SK-N-SH treated with all-trans-retinoic acid at 6 μM for 48 hours (cell line): Measurements from ENCODE around the gene PORCN.
A peak's percentile ranks its signal among the peaks of the same experiment; 100 is the strongest.

Experiments
- ATAC-seq: fragments of 200-7000 bp; cut with Tn5 transposase; 3 replicates; pipeline ENCODE4 v1.9.1; 2020; ENCODE audit warnings: mild to moderate bottlenecking, moderate library complexity
- ARNTL ChIP-seq: fragments of 450-650 bp; formaldehyde crosslinking; IDR thresholded peaks from 2 replicates; pipeline ENCODE4 v1.5.0; 2020; ENCODE audit warnings: low read depth, mild to moderate bottlenecking, moderate library complexity, borderline replicate concordance
- CREB5 ChIP-seq: fragments of 250-450 bp; sonication (Bioruptor Pico); IDR thresholded peaks from 2 replicates; pipeline ENCODE4 v1.5.1; 2020; ENCODE audit warnings: low read depth, mild to moderate bottlenecking, moderate library complexity
- CSDC2 ChIP-seq: fragments of 250-450 bp; sonication (Bioruptor Pico); IDR thresholded peaks from 2 replicates; pipeline ENCODE4 v1.5.0; 2020; ENCODE audit warnings: mild to moderate bottlenecking, moderate library complexity
- CSRNP3 ChIP-seq: fragments of 250-450 bp; sonication (Bioruptor Pico); IDR thresholded peaks from 2 replicates; pipeline ENCODE4 v1.5.1; 2021; ENCODE audit warnings: mild to moderate bottlenecking, moderate library complexity
- ESRRG ChIP-seq: fragments of 250-450 bp; sonication (Bioruptor Pico); IDR thresholded peaks from 2 replicates; pipeline ENCODE4 v1.6.1; 2021; ENCODE audit warnings: mild to moderate bottlenecking
- GLIS3 ChIP-seq: fragments of 250-450 bp; sonication (Bioruptor Pico); IDR thresholded peaks from 2 replicates; pipeline ENCODE4 v1.5.0; 2020; ENCODE audit warnings: mild to moderate bottlenecking, moderate library complexity
- ISL1 ChIP-seq: fragments of 250-450 bp; sonication (Bioruptor Pico); IDR thresholded peaks from 2 replicates; pipeline ENCODE4 v2.1.2; 2022; ENCODE audit warnings: mild to moderate bottlenecking, moderate library complexity
- OSR1 ChIP-seq: fragments of 250-450 bp; sonication (Bioruptor Pico); IDR thresholded peaks from 2 replicates; pipeline ENCODE4 v1.8.0; 2022; ENCODE audit warnings: moderate library complexity, mild to moderate bottlenecking, inconsistent platforms
- PATZ1 ChIP-seq: fragments of 250-450 bp; sonication (Bioruptor Pico); IDR thresholded peaks from 2 replicates; pipeline ENCODE4 v1.8.0; 2020; ENCODE audit warnings: mild to moderate bottlenecking, moderate library complexity, borderline replicate concordance
- PPARA ChIP-seq: fragments of 250-450 bp; sonication (Bioruptor Pico); IDR thresholded peaks from 2 replicates; pipeline ENCODE4 v1.5.0; 2020; ENCODE audit warnings: mild to moderate bottlenecking, borderline replicate concordance
- RARB ChIP-seq: fragments of 250-450 bp; sonication (Bioruptor Pico); IDR thresholded peaks from 2 replicates; pipeline ENCODE4 v1.8.0; 2021; ENCODE audit warnings: mild to moderate bottlenecking, moderate library complexity
- SNAI2 ChIP-seq: fragments of 250-450 bp; sonication (Bioruptor Pico); IDR thresholded peaks from 2 replicates; pipeline ENCODE4 v1.5.0; 2020; ENCODE audit warnings: mild to moderate bottlenecking, moderate library complexity
- TCF4 ChIP-seq: fragments of 250-450 bp; sonication (Bioruptor Pico); IDR thresholded peaks from 2 replicates; pipeline ENCODE4 v1.8.0; 2021; ENCODE audit warnings: mild to moderate bottlenecking, moderate library complexity, borderline replicate concordance
- TSHZ2 ChIP-seq: fragments of 250-450 bp; sonication (Bioruptor Pico); IDR thresholded peaks from 2 replicates; pipeline ENCODE4 v1.5.0; 2020; ENCODE audit warnings: mild to moderate bottlenecking, moderate library complexity
- ZC3H10 ChIP-seq: fragments of 250-450 bp; sonication (Bioruptor Pico); IDR thresholded peaks from 2 replicates; pipeline ENCODE4 v1.5.1; 2021; ENCODE audit warnings: mild to moderate bottlenecking, moderate library complexity
- ZFP30 ChIP-seq: fragments of 450-650 bp; formaldehyde crosslinking; IDR thresholded peaks from 2 replicates; pipeline ENCODE4 v1.5.0; 2022; ENCODE audit warnings: mild to moderate bottlenecking, moderate library complexity
- ZNF70 ChIP-seq: fragments of 450-650 bp; formaldehyde crosslinking; IDR thresholded peaks from 2 replicates; pipeline ENCODE4 v1.5.0; 2020; ENCODE audit warnings: mild to moderate bottlenecking, moderate library complexity
- ZNF8 ChIP-seq: fragments of 450-650 bp; formaldehyde crosslinking; IDR thresholded peaks from 2 replicates; pipeline ENCODE4 v1.5.0; 2020; ENCODE audit warnings: mild to moderate bottlenecking, moderate library complexity

The PORCN gene

GRCh38 chrX:48511560-48511959 lies 2.8 kb downstream of the PORCN start:
- TF ChIP-seq ZFP30 (CRISPR knock-in tag) (no peak), CREB5 (no peak), SNAI2 (no peak)
- TF ChIP-seq, all 23 proteins: peak for 0
- peak; percentile 41 for ATAC-seq

GRCh38 chrX:48512371-48512935 lies 3.7 kb downstream of the PORCN start:
- no peak for ATAC-seq
- TF ChIP-seq GLIS3 (CRISPR knock-in tag) (no peak), PPARA (CRISPR knock-in tag) (no peak), ZC3H10 (no peak)

- ATAC-seq: no peak
- TF ChIP-seq ZNF8 (CRISPR knock-in tag): no peak
- no peak for TF ChIP-seq GLIS3 (CRISPR knock-in tag)
- no peak for TF ChIP-seq SNAI2
- no peak for TF ChIP-seq ARNTL (CRISPR knock-in tag)
- TF ChIP-seq ZNF70 (CRISPR knock-in tag): no peak
- TF ChIP-seq ISL1: no peak
- TF ChIP-seq CSDC2 (CRISPR knock-in tag): no peak
Measured at GRCh38 chrX:48513670-48514069, 4.9 kb downstream of the PORCN start.

GRCh38 chrX:48514126-48514806 lies 5.5 kb downstream of the PORCN start:
- no peak for ATAC-seq
- TF ChIP-seq ESRRG (no peak), PATZ1 (no peak), ZC3H10 (no peak), CSRNP3 (CRISPR knock-in tag) (no peak), CSDC2 (CRISPR knock-in tag) (no peak), TCF4 (CRISPR knock-in tag) (no peak), ISL1 (no peak), ZNF8 (CRISPR knock-in tag) (no peak), TSHZ2 (CRISPR knock-in tag) (no peak), ZFP30 (CRISPR knock-in tag) (no peak), RARB (CRISPR knock-in tag) (no peak)

GRCh38 chrX:48514868-48515460 lies 6.2 kb downstream of the PORCN start:
- no peak for TF ChIP-seq TCF4 (CRISPR knock-in tag)
- TF ChIP-seq TSHZ2 (CRISPR knock-in tag): no peak
- TF ChIP-seq ZNF70 (CRISPR knock-in tag): no peak
- TF ChIP-seq OSR1: no peak
- no peak for ATAC-seq
